Kasumi-1 (cell line): ENCODE measurements around the gene RASL10A.

Experiments
- DNase-seq, 2 experiments: peaks; one replicate each; lab custom pipeline; 2025; lab: John Stamatoyannopoulos, UW

The RASL10A gene

DNA sequence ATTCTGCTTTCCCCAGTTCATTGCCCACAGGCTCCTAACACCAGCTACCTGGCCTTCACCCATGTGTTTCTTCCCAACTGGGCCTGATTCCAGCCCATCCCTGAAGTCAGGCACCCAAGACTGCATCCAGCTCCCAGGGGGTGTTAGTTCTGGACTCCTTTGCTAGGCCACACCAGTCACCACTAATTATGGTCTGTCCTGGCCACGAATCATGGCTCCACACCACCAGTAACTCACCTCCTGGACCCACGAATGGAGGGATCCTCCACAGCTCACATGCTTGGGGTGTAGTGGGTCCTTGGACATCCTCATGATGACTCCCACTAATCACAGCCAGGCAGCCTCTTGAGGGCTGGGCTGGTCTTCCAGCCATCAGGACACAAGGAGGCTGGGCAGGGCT, 3.6 kb upstream of the RASL10A start:
- DNase-seq: no peak

GRCh38 chr22:29317827-29318454, 2.4 kb upstream of the RASL10A start:
- DNase-seq: no peak

GRCh38 chr22:29316141-29316828, 788 bp upstream of the RASL10A start:
- DNase-seq: no peak

DNA sequence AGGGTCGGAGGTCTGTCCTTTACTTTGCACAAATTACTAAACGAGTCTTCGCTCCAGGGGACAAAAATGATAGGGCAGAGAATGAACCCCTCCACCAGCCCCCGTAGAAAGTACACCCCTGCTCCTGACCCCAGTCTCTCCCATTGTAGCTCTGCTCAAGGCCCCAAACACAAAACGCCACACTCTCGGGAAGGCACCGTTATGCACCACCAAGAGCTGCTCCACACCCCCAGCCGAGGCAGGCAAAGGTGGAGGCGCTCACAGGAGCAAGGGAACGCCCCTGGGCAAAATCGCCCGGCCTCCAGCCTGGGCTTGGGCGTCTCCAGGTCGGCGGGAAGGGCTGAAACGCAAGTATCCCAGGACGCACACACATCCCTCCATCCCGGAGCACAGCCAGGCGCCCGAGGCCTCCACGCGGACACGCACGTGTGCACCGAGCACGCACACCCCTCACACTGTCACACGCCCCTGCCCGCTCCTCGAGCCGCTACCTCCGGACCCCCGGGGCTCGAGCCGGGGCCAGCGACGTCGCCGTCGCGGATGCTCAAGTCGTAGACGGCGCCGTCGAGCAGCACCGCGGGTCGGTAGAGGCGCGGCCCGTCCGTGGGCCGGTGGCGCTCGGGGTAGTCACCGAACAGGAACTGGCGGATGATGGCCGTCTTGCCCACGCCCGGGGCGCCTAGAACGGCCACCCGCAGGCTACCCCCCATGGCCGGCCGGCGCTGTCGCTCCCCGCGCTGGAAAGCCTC, 786 bp downstream of the RASL10A start:
- no peak for DNase-seq

- no peak for DNase-seq
Observed at GRCh38 chr22:29313576-29314466, 1.7 kb downstream of the RASL10A start.

GRCh38 chr22:29313126-29313575, 2.3 kb downstream of the RASL10A start:
- no peak for DNase-seq

GRCh38 chr22:29312218-29313125, 3.0 kb downstream of the RASL10A start:
- no peak for DNase-seq

DNA sequence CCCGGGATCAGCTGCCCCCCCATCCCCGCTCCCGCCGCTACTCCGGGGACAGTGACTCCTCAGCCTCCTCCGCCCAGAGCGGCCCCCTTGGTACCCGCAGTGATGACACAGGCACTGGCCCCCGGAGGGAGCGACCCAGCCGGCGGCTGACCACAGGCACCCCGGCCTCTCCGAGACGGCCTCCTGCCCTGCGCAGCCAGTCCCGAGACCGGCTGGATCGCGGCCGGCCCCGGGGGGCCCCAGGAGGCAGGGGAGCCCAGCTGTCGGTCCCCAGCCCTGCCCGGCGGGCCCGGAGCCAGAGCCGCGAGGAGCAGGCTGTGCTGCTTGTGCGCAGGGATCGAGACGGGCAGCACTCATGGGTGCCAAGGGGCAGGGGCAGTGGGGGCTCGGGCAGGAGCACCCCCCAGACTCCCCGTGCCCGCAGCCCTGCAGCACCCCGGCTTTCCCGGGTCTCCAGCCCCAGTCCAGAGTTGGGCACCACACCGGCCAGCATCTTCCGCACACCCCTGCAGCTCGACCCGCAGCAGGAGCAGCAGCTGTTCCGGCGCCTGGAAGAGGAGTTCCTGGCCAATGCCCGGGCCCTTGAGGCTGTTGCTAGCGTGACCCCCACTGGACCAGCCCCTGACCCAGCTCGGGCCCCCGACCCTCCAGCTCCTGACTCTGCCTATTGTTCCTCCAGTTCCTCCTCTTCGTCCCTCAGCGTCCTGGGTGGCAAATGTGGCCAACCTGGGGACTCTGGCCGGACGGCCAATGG, 3.9 kb downstream of the RASL10A start:
- DNase-seq: no peak

DNA sequence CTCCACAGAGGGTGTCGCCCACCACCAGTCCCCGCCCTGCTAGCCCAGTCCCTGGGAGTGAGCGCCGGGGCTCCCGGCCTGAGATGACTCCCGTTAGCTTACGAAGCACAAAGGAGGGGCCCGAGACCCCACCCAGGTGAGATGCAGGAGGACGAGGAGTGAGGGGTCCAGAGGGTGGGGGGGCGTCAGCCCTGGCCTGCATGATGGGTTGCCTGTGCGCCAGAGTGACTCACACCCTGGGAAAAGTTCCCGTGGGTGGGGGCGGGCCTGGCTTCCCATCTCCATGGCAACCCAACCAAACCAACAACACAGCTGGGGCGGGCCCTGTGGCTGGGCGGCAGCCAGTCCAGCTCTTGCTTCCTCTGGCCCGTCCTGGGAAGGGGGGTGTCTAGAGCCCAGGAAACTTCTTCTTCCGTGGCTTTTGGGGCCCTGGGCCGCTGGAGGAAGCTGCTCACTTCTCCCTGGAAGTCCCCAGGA, 4.6 kb downstream of the RASL10A start:
- DNase-seq: peak; percentile 79 to 82

DNA sequence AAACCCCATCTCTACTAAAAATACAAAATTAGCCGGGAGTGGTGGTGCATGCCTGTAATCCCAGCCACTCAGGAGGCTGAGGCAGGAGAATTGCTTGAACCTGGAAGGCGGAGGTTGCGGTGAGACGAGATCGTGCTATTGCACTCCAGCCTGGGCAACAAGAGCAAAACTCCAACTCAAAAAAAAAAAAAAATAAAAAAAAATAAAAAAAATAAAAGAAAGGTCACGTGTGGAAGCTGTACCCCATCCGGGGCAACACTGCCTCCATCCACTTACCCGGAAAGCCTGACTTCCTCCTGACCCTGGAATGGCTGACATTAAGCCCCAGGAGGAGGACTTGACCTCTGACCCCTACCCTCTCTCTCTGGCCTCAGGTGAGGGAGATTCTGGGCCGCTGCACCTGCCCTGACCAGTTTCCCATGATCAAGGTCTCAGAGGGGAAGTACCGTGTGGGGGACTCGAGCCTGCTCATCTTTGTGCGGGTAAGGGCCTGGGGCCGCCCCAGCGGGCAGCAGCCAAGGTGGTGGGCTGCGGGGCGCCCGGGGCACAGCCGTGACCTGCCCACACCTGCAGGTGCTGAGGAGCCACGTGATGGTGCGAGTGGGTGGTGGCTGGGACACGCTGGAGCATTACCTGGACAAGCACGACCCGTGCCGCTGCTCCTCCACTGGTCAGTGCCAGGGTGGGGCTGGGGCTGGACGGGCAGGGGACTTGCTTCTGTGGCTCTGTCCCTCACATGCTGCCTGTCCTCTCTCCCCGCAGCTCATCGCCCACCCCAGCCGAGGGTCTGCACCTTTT, 5.2 kb downstream of the RASL10A start:
- no peak for DNase-seq

GRCh38 chr22:29309332-29310064, 6.0 kb downstream of the RASL10A start:
- no peak for DNase-seq

- peak; percentile 15 to 38 for DNase-seq
Observed at GRCh38 chr22:29308791-29309262, 6.7 kb downstream of the RASL10A start.

DNA sequence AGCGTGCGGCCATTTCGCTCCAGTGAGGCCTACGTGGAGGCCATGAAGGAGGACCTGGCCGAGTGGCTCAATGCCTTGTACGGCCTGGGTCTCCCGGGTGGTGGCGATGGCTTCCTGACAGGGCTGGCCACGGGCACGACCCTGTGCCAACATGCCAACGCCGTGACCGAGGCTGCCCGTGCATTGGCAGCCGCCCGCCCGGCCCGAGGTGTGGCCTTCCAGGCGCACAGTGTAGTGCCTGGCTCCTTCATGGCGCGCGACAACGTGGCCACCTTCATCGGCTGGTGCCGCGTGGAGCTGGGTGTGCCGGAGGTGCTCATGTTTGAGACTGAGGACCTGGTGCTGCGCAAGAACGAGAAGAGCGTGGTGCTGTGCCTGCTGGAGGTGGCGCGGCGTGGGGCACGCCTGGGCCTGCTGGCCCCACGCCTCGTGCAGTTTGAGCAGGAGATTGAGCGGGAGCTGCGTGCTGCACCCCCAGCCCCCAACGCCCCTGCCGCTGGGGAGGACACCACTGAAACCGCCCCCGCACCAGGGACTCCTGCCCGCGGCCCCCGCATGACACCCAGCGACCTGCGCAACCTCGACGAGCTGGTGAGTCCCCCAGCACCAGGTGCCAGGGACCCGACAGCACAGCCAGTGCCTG, 7.2 kb downstream of the RASL10A start:
- no peak for DNase-seq

GRCh38 chr22:29307596-29308147, 7.8 kb downstream of the RASL10A start:
- no peak for DNase-seq

- DNase-seq: peak; percentile 38 to 66
Observed at GRCh38 chr22:29306835-29307595, 8.5 kb downstream of the RASL10A start.

DNA sequence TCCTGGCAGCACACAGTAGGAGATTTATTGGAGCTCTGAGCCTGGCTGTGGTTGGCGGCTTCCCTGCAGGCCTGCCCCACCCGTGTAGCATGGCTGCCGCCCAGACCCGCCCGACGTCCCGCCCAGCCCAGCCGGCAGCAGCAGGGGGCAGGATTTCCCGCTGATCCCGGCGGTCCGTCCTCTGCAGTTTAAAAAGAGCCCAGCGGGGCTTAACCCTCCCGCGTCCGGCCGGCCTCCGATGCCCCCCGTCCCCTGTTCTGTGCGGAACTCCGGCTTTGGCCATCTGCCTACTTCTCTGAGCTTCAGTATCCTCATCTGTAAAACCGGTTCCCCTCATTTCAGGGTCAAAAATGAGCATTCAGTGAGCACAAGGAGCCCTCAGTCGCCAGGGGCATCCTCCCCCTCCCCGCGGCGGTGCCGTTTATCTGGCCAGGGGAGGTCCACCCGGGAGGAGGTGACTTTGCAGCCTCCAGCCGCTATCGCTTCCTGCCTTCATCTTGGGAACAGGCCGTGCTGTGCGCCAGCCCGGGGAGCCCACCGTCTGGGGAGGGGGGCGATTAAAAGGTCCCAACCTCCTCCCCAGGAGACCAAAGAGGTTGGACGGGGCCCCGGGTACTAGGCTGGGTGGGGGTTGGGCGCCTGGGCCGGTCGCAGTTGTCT, 9.2 kb downstream of the RASL10A start, which contains the start of gene GAS2L1:
TSS of gene GAS2L1 (plus strand) at position 476 of the 660 bp plus-strand sequence. CDS start 1,456 bp downstream, outside the sequence.
- peak; percentile 65 to 76 for DNase-seq
